Fibroblast of lung (primary cell): ENCODE measurements around the gene DNAJC3. TPM values are rescaled to one million over a fixed set of nuclear protein-coding genes. Genes with fewer than 3 reads are reported as not detected.
"Not testable (repeated sequence)": the region's sequence is repeated elsewhere in the genome, so short reads cannot be mapped to it uniquely, and the experiment has no call there.

Experiments
- DNase-seq, 2 donors: peaks; one replicate each; pipeline versions ENCODE4 v3.0.0 to v3.0.0-alpha.2; 2010; ENCODE audit warnings: low read depth in 2 of 2
- H2AFZ ChIP-seq: 2 replicates; pipeline ENCODE4 v1.5.1; 2012; ENCODE audit warnings: low read length, control low read depth, inconsistent platforms
- H3K27ac ChIP-seq: 2 replicates; pipeline ENCODE4 v1.5.1; 2011; ENCODE audit warnings: low read length, control low read depth; ENCODE audit not compliant: insufficient read depth
- H3K27me3 ChIP-seq: 2 replicates; pipeline ENCODE4 v1.5.1; 2011; ENCODE audit warnings: mild to moderate bottlenecking, low read length; ENCODE audit not compliant: control insufficient read depth, insufficient read depth
- H3K36me3 ChIP-seq: 2 replicates; pipeline ENCODE4 v1.5.1; 2011; ENCODE audit warnings: low read length; ENCODE audit not compliant: control insufficient read depth, insufficient read depth
- H3K4me1 ChIP-seq: 2 replicates; pipeline ENCODE4 v1.5.1; 2011; ENCODE audit warnings: low read length; ENCODE audit not compliant: control insufficient read depth, insufficient read depth; ENCODE audit errors: extremely low read depth
- H3K4me2 ChIP-seq: 2 replicates; pipeline ENCODE4 v1.5.1; 2011; ENCODE audit warnings: low read length, control low read depth; ENCODE audit not compliant: insufficient read depth; ENCODE audit errors: extremely low read depth
- H3K4me3 ChIP-seq, 4 experiments: fragments of 200-600 bp in 1 of 4; sonication (generic) in 1 of 4; replicated peaks in 1 of 4; 2 replicates each; pipeline ENCODE4 v1.5.1; 2011 to 2016; ENCODE audit warnings: low read length in 4 of 4, low read depth in 3 of 4, mild to moderate bottlenecking in 3 of 4, control low read depth in 2 of 4, inconsistent platforms in 1 of 4, mixed read lengths in 1 of 4; ENCODE audit not compliant: insufficient read depth in 1 of 4; ENCODE audit errors: control extremely low read depth in 1 of 4
- H3K79me2 ChIP-seq: 2 replicates; pipeline ENCODE4 v1.5.1; 2012; ENCODE audit warnings: mild to moderate bottlenecking, low read length, inconsistent platforms; ENCODE audit not compliant: control insufficient read depth, insufficient read depth
- H3K9ac ChIP-seq: 2 replicates; pipeline ENCODE4 v1.5.1; 2011; ENCODE audit warnings: mild to moderate bottlenecking, low read length, control low read depth; ENCODE audit not compliant: insufficient read depth
- H3K9me3 ChIP-seq: 2 replicates; pipeline ENCODE4 v1.5.1; 2012; ENCODE audit warnings: low read depth, low read length; ENCODE audit not compliant: control insufficient read depth, insufficient read depth
- H4K20me1 ChIP-seq: 2 replicates; pipeline ENCODE4 v1.5.1; 2011; ENCODE audit warnings: low read length; ENCODE audit not compliant: control insufficient read depth, insufficient read depth; ENCODE audit errors: extremely low read depth
- CTCF ChIP-seq, 2 donors: IDR thresholded peaks in 1 of 2; conservative IDR thresholded peaks in 1 of 2; 1 replicate in 1 of 2; 2 replicates in 1 of 2; pipeline ENCODE4 v1.5.1; 2011 to 2012; ENCODE audit warnings: low read length in 2 of 2, control low read depth in 1 of 2, inconsistent platforms in 1 of 2, low read depth in 1 of 2, mild to moderate bottlenecking in 1 of 2
- EZH2 ChIP-seq: IDR thresholded peaks from 2 replicates; pipeline ENCODE4 v1.5.1; 2012; ENCODE audit warnings: low read length, control low read depth, mild to moderate bottlenecking; ENCODE audit errors: missing control alignments
- polyA plus RNA-seq, 2 donors: library from polyadenylated mRNA; depleted of rRNA in 1 of 2; stranded (reverse) in 1 of 2; unstranded in 1 of 2; fragments of >200 nt; gene quantifications; 2 replicates each; pipeline ENCODE4 v1.2.1, GENCODE V29; 2011 to 2012; ENCODE audit warnings: missing spikeins in 1 of 2
- total RNA-seq: library from RNA; depleted of rRNA; stranded (reverse); fragments of >200 nt; gene quantifications from 2 replicates; pipeline ENCODE4 v1.2.1, GENCODE V29; 2014

Gene DNAJC3
- total and polyA plus RNA-seq, 2 donors (not counting 1 experiment from before 2014, with no cell fraction given): 37.6 to 55.5 TPM

- DNase-seq: peak; percentile 31 to 69
- no peak overlapping the region for H3K27ac ChIP-seq
- H3K4me2 ChIP-seq: no peak overlapping the region
- H4K20me1 ChIP-seq: no peaks in the 10 kb centered on the region
- no peaks in the 10 kb centered on the region for H3K4me1 ChIP-seq
- no peak overlapping the region for H3K4me3 ChIP-seq
- no peak overlapping the region for H3K9ac ChIP-seq
- TF ChIP-seq EZH2 (no peak), CTCF (conservative IDR thresholded peaks at IDR 0.05 in 1 of 2, IDR thresholded peaks at IDR 0.05 in 1 of 2; ENCODE audit: low read depth in 1 of 2, low read length in 2 of 2) (peak; percentile 53 to 65)
- H3K36me3 ChIP-seq: no peaks in the 10 kb centered on the region
- no peaks in the 10 kb centered on the region for H3K9me3 ChIP-seq
- H2AFZ ChIP-seq: no peak overlapping the region
- no peaks in the 10 kb centered on the region for H3K27me3 ChIP-seq
- no peaks in the 10 kb centered on the region for H3K79me2 ChIP-seq
Observed at GRCh38 chr13:95660981-95661581, 15.9 kb upstream of the DNAJC3 start.

- not testable (repeated sequence) for H2AFZ ChIP-seq, H3K79me2 ChIP-seq, H3K9me3 ChIP-seq, H3K4me1 ChIP-seq, H3K36me3 ChIP-seq, H3K4me2 ChIP-seq, DNase-seq, H3K27me3 ChIP-seq, H3K9ac ChIP-seq, H3K4me3 ChIP-seq, H3K27ac ChIP-seq, H4K20me1 ChIP-seq
Observed at GRCh38 chr13:95667235-95667634, 9.7 kb upstream of the DNAJC3 start.

GRCh38 chr13:95671597-95671996 lies 5.3 kb upstream of the DNAJC3 start:
- TF ChIP-seq CTCF (conservative IDR thresholded peaks at IDR 0.05 in 1 of 2, IDR thresholded peaks at IDR 0.05 in 1 of 2; ENCODE audit: low read depth in 1 of 2, low read length in 2 of 2) (no peak), EZH2 (no peak)
- no peak overlapping the region for H3K9ac ChIP-seq

More at GRCh38 chr13:95671597-95671996, 5.3 kb upstream of the DNAJC3 start:
- Histone ChIP-seq H3K4me2 (no peak overlapping the region), H3K27ac (no peak overlapping the region), H3K4me1 (peaks cover 2% of the 10 kb centered on the region), H2AFZ (no peak overlapping the region), H3K36me3 (no peaks in the 10 kb centered on the region), H3K4me3 (no peak overlapping the region), H3K9me3 (no peaks in the 10 kb centered on the region), H3K27me3 (no peaks in the 10 kb centered on the region), H3K79me2 (no peaks in the 10 kb centered on the region), H4K20me1 (no peaks in the 10 kb centered on the region)
- no peak for DNase-seq
